H1 (cell line): Measurements from ENCODE around the gene SH2D4B. TPM values are rescaled to one million over a fixed set of nuclear protein-coding genes. Genes with fewer than 3 reads are reported as not detected.

Source experiments
- CTCF ChIA-PET: fragments of 300-600 bp; sonication (Branson Sonifier 250); formaldehyde crosslinking; loops from one replicate; lab custom pipeline; 2021; ENCODE audit not compliant: partially characterized antibody; lab: Charles Lee
- POLR2A ChIA-PET: fragments of 300-600 bp; sonication (Branson Sonifier 250); formaldehyde crosslinking; loops from one replicate; lab custom pipeline; 2021; ENCODE audit warnings: inconsistent platforms; ENCODE audit not compliant: partially characterized antibody; lab: Charles Lee
- DNase-seq, 2 experiments: peaks; one replicate each; pipeline versions ENCODE4 v3.0.0 to v3.0.0-alpha.2; 2010 to 2022; ENCODE audit warnings: low spot score in 2 of 2, low read depth in 1 of 2, mixed read lengths in 1 of 2
- FAIRE-seq: peaks from 2 replicates; lab custom pipeline; 2011; peaks lifted over from hg19 to GRCh38; lab: Jason Lieb, UNC
- H2AFZ ChIP-seq: 2 replicates; pipeline ENCODE4 v1.8.1; 2012; ENCODE audit warnings: low read length, inconsistent platforms
- H2AK5ac ChIP-seq: 2 replicates; pipeline ENCODE4 v1.6.1; 2013; ENCODE audit warnings: low read depth, low read length
- H2BK120ac ChIP-seq: replicated peaks from 2 replicates; pipeline ENCODE3; 2013; ENCODE audit warnings: low read depth, low read length, inconsistent platforms
- H2BK12ac ChIP-seq: 2 replicates; pipeline ENCODE4 v1.6.1; 2013; ENCODE audit warnings: low read depth, low read length
- H2BK15ac ChIP-seq: 2 replicates; pipeline ENCODE4 v1.6.1; 2013; ENCODE audit warnings: low read length
- H2BK20ac ChIP-seq: 2 replicates; pipeline ENCODE4 v1.6.1; 2013; ENCODE audit warnings: low read length
- H2BK5ac ChIP-seq: 2 replicates; pipeline ENCODE4 v1.6.1; 2013; ENCODE audit warnings: low read depth, low read length
- H3K14ac ChIP-seq: 2 replicates; pipeline ENCODE4 v1.6.1; 2013; ENCODE audit warnings: inconsistent platforms; ENCODE audit not compliant: insufficient read length
- H3K18ac ChIP-seq: 2 replicates; pipeline ENCODE4 v1.6.1; 2013; ENCODE audit warnings: low read length; ENCODE audit errors: extremely low read depth
- H3K23ac ChIP-seq: 2 replicates; pipeline ENCODE4 v1.6.1; 2013; ENCODE audit warnings: inconsistent platforms; ENCODE audit not compliant: insufficient read length
- H3K23me2 ChIP-seq: 2 replicates; pipeline ENCODE4 v1.6.1; 2013; ENCODE audit warnings: low read depth, low read length
- H3K27ac ChIP-seq: 2 replicates; pipeline ENCODE4 v1.6.1; 2011; ENCODE audit warnings: low read depth, low read length, inconsistent platforms
- H3K27me3 ChIP-seq, 4 experiments: replicated peaks in 1 of 4; 1 replicate in 1 of 4; 2 replicates in 3 of 4; pipeline versions ENCODE4 v1.6.1 to v1.8.1; 2011 to 2013; ENCODE audit warnings: low read length in 3 of 4, mild to moderate bottlenecking in 3 of 4, inconsistent platforms in 2 of 4, mixed read lengths in 2 of 4, moderate library complexity in 1 of 4; ENCODE audit not compliant: control insufficient read depth in 3 of 4, insufficient read depth in 3 of 4; ENCODE audit errors: extremely low read depth in 1 of 4
- H3K36me3 ChIP-seq, 4 experiments: 2 replicates each; pipeline versions ENCODE4 v1.6.1 to v1.8.1; 2011 to 2013; ENCODE audit warnings: mild to moderate bottlenecking in 4 of 4, low read length in 3 of 4, moderate library complexity in 2 of 4, control low read depth in 1 of 4, inconsistent platforms in 1 of 4; ENCODE audit not compliant: insufficient read depth in 4 of 4, control insufficient read depth in 2 of 4
- H3K4ac ChIP-seq: replicated peaks from 2 replicates; pipeline ENCODE3; 2013; ENCODE audit warnings: low read length, low read depth, mixed read lengths, inconsistent platforms; ENCODE audit not compliant: insufficient read length
- H3K4me1 ChIP-seq, 4 experiments: replicated peaks in 1 of 4; 1 replicate in 1 of 4; 2 replicates in 3 of 4; pipeline versions ENCODE4 v1.6.1 to v1.8.1; 2011 to 2013; ENCODE audit warnings: low read length in 3 of 4, inconsistent platforms in 2 of 4, mixed read lengths in 1 of 4; ENCODE audit not compliant: insufficient read depth in 4 of 4, control insufficient read depth in 3 of 4
- H3K4me2 ChIP-seq, 2 experiments: 2 replicates each; pipeline versions ENCODE4 v1.6.1 to v1.8.1; 2011 to 2013; ENCODE audit warnings: low read depth in 2 of 2, low read length in 2 of 2, control low read depth in 1 of 2, inconsistent platforms in 1 of 2, mild to moderate bottlenecking in 1 of 2; ENCODE audit not compliant: insufficient read depth in 1 of 2
- H3K4me3 ChIP-seq, 4 experiments: fragments of 200-600, 300-600 bp in 1 of 4; sonication (generic), shearing (Covaris generic), sonication (Bioruptor Twin) in 1 of 4; 2 replicates each; pipeline versions ENCODE4 v1.5.1 to v1.8.1; 2011 to 2016; ENCODE audit warnings: low read length in 4 of 4, low read depth in 3 of 4, control low read depth in 2 of 4, inconsistent platforms in 2 of 4, mild to moderate bottlenecking in 2 of 4, mixed read lengths in 1 of 4, moderate library complexity in 1 of 4; ENCODE audit not compliant: insufficient read depth in 2 of 4; ENCODE audit errors: extremely low read depth in 1 of 4
- H3K56ac ChIP-seq: replicated peaks from 2 replicates; pipeline ENCODE3; 2013; ENCODE audit warnings: low read depth, mild to moderate bottlenecking, mixed read lengths, low read length, inconsistent platforms; ENCODE audit not compliant: insufficient read length
- H3K79me1 ChIP-seq: 2 replicates; pipeline ENCODE4 v1.6.1; 2013; ENCODE audit warnings: low read depth, low read length, control low read depth
- H3K79me2 ChIP-seq, 2 experiments: 2 replicates each; pipeline versions ENCODE4 v1.6.1 to v1.8.1; 2012 to 2013; ENCODE audit warnings: low read length in 2 of 2, mild to moderate bottlenecking in 2 of 2, inconsistent platforms in 1 of 2; ENCODE audit not compliant: insufficient read depth in 2 of 2, control insufficient read depth in 1 of 2
- H3K9ac ChIP-seq, 4 experiments: replicated peaks in 1 of 4; 1 replicate in 1 of 4; 2 replicates in 3 of 4; pipeline versions ENCODE4 v1.6.1 to v1.8.1; 2011 to 2013; ENCODE audit warnings: low read depth in 3 of 4, low read length in 3 of 4, control low read depth in 2 of 4, mild to moderate bottlenecking in 2 of 4, moderate library complexity in 2 of 4, inconsistent platforms in 1 of 4; ENCODE audit errors: extremely low read depth in 1 of 4
- H3K9me3 ChIP-seq, 2 experiments: 2 replicates each; pipeline versions ENCODE4 v1.6.1 to v1.8.1; 2012 to 2013; ENCODE audit warnings: mild to moderate bottlenecking in 2 of 2, moderate library complexity in 2 of 2, control low read depth in 1 of 2, inconsistent platforms in 1 of 2, low read depth in 1 of 2, low read length in 1 of 2, mixed read lengths in 1 of 2; ENCODE audit not compliant: insufficient read depth in 2 of 2
- H4K20me1 ChIP-seq, 2 experiments: replicated peaks in 1 of 2; 2 replicates each; pipeline versions ENCODE3 to v1.8.1; 2011 to 2013; ENCODE audit warnings: inconsistent platforms in 2 of 2, low read length in 2 of 2, mild to moderate bottlenecking in 1 of 2; ENCODE audit not compliant: insufficient read depth in 2 of 2, control insufficient read depth in 1 of 2
- H4K5ac ChIP-seq: 2 replicates; pipeline ENCODE4 v1.6.1; 2013; ENCODE audit warnings: low read length, low read depth, mixed read lengths, inconsistent platforms; ENCODE audit not compliant: insufficient read length
- H4K8ac ChIP-seq: 2 replicates; pipeline ENCODE4 v1.8.0; 2013; ENCODE audit warnings: mild to moderate bottlenecking, moderate library complexity, low read length, inconsistent platforms; ENCODE audit not compliant: insufficient read depth; ENCODE audit errors: extremely low read depth
- H4K91ac ChIP-seq: replicated peaks from 2 replicates; pipeline ENCODE3; 2013; ENCODE audit warnings: low read length, mixed read lengths, inconsistent platforms; ENCODE audit not compliant: insufficient read length
- CBX5 ChIP-seq: fragments of 300-800, 300-1000 bp; sonication (generic); IDR thresholded peaks from 2 replicates; pipeline ENCODE4 v1.7.1; 2016; ENCODE audit warnings: antibody characterized with exemption, low read length, low read depth
- CHD1 ChIP-seq: IDR thresholded peaks from 2 replicates; pipeline ENCODE4 v1.6.1; 2012; ENCODE audit warnings: low read depth, low read length, improper control_type of control experiment
- CREB1 ChIP-seq: IDR thresholded peaks from 2 replicates; pipeline ENCODE4 v1.6.1; 2012; ENCODE audit warnings: inconsistent platforms
- CTBP2 ChIP-seq: IDR thresholded peaks from 2 replicates; pipeline ENCODE4 v1.7.0; 2011; ENCODE audit warnings: borderline replicate concordance, mild to moderate bottlenecking, moderate library complexity, mixed read lengths, low read length; ENCODE audit not compliant: insufficient read depth, insufficient read length
- HDAC2 ChIP-seq, 2 experiments: fragments of 300-600 bp in 1 of 2; sonication (generic) in 1 of 2; IDR thresholded peaks; 2 replicates each; pipeline ENCODE4 v1.6.1; 2011 to 2012; ENCODE audit warnings: low read depth in 2 of 2, low read length in 2 of 2, mild to moderate bottlenecking in 2 of 2, moderate library complexity in 2 of 2, borderline replicate concordance in 1 of 2, inconsistent platforms in 1 of 2
- HDAC6 ChIP-seq: IDR thresholded peaks from one replicate; pipeline ENCODE4 v1.7.1; 2012; ENCODE audit warnings: low read depth, mild to moderate bottlenecking, inconsistent platforms, low read length, moderate library complexity
- KDM5A ChIP-seq: fragments of 200-600 bp; IDR thresholded peaks from 2 replicates; pipeline ENCODE4 v1.7.1; 2012; ENCODE audit warnings: mild to moderate bottlenecking, low read length, inconsistent platforms, mixed read lengths
- POLR2AphosphoS5 ChIP-seq: IDR thresholded peaks from 2 replicates; pipeline ENCODE4 v1.6.1; 2011; ENCODE audit warnings: low read depth, low read length
- RBBP5 ChIP-seq: IDR thresholded peaks from 2 replicates; pipeline ENCODE4 v1.7.1; 2012; ENCODE audit warnings: low read depth, mild to moderate bottlenecking, inconsistent platforms, low read length, moderate library complexity, borderline replicate concordance
- RNF2 ChIP-seq: fragments of 200-900, 300-1000 bp; sonication (generic); IDR thresholded peaks from 2 replicates; pipeline ENCODE4 v1.7.1; 2016; ENCODE audit warnings: borderline replicate concordance, low read depth, mild to moderate bottlenecking, antibody characterized with exemption, low read length; ENCODE audit not compliant: poor library complexity, severe bottlenecking; ENCODE audit errors: missing control alignments
- SIN3A ChIP-seq, 2 experiments: IDR thresholded peaks in 1 of 2; conservative IDR thresholded peaks in 1 of 2; 2 replicates each; pipeline ENCODE4 v1.6.1; 2011 to 2012; ENCODE audit warnings: low read length in 2 of 2, improper control_type of control experiment in 1 of 2, low read depth in 1 of 2, mild to moderate bottlenecking in 1 of 2
- SP1 ChIP-seq: IDR thresholded peaks from 2 replicates; pipeline ENCODE4 v1.6.1; 2011; ENCODE audit warnings: low read depth, low read length
- SUZ12 ChIP-seq: fragments of 200-600 bp; sonication (generic); IDR thresholded peaks from 2 replicates; pipeline ENCODE4 v1.6.1; 2012; ENCODE audit warnings: mild to moderate bottlenecking, inconsistent platforms, low read length, moderate library complexity, mixed read lengths
- ZNF274 ChIP-seq: IDR thresholded peaks from 2 replicates; pipeline ENCODE4 v1.7.0; 2012; ENCODE audit warnings: low read length, borderline replicate concordance; ENCODE audit errors: extremely low read depth
- WGBS, 2 experiments: shearing (Covaris generic) in 1 of 2; methylation state at CpG; one replicate each; pipeline versions ENCODE4 v1.1.6 to v1.1.7; 2013 to 2015; ENCODE audit warnings: low lambda C conversion rate in 2 of 2, mixed read lengths in 2 of 2, inconsistent platforms in 1 of 2, low coverage in 1 of 2, missing lambda C conversion rate in 1 of 2; ENCODE audit not compliant: insufficient replicate concordance in 2 of 2, insufficient coverage in 1 of 2, insufficient read length in 1 of 2; ENCODE audit errors: extremely low coverage in 1 of 2, missing lambda C conversion rate in 1 of 2; 5-methylcytosine and 5-hydroxymethylcytosine counted together
- polyA plus RNA-seq, 7 experiments: library from polyadenylated mRNA; depleted of rRNA in 3 of 7; stranded (reverse) in 5 of 7; unstranded in 2 of 7; fragments of >200 nt in 5 of 7; fragments of 200-250 nt in 2 of 7; gene quantifications; 1 replicate in 5 of 7; 2 replicates in 1 of 7; 4 replicates in 1 of 7; pipeline versions ENCODE4 v1.2.1 to v1.2.3, GENCODE V29; 2011 to 2013; ENCODE audit warnings: missing spikeins in 2 of 7, mixed read lengths in 2 of 7
- total RNA-seq: library from RNA; stranded (reverse); fragmentation: NEBNext Ultra II Directional; extraction: Animal tissue kit (Norgen Biotek cat#: 25700); gene quantifications from 2 replicates; pipeline ENCODE4 v1.2.1, GENCODE V29; 2021

SH2D4B gene
- total and polyA plus RNA-seq, 2 of the 8 experiments (the other 6 are each of a cell fraction or from before 2014, with no cell fraction given), result 0.06 to 0.13 TPM

GRCh38 chr10:80515511-80515910 is 22.2 kb upstream of the SH2D4B start:
- FAIRE-seq, result no peak
- peaks cover 6 to 36% (median 18%) of the 10 kb centered on the region in 4 experiments for H3K36me3 ChIP-seq
- CTCF ChIA-PET, result interaction anchor here (1.0 to 21.9 kb wide), 4 partner anchors 10 to 137 kb away, joined by 3 to 1263 read pairs (median 18); partner anchors contain the start of gene TSPAN14

More at GRCh38 chr10:80515511-80515910, 22.2 kb upstream of the SH2D4B start:
- no peak for DNase-seq
- H2BK5ac ChIP-seq, result no peak overlapping the region
- no peak overlapping the region for H3K14ac ChIP-seq
- H2BK15ac ChIP-seq, result no peak overlapping the region
- no peaks in the 10 kb centered on the region for H3K79me2 ChIP-seq
- peaks cover 1 to 3% of the 10 kb centered on the region in 2 experiments for H4K20me1 ChIP-seq
- no peak overlapping the region for H2BK20ac ChIP-seq
- H3K4me1 ChIP-seq, result 0 out of 7 replicates have a peak, but pooled peaks cover 0 to 2% (median 0%) of the 10 kb centered on the region in 4 experiments
- no peak overlapping the region for H4K91ac ChIP-seq
- H2BK12ac ChIP-seq, result no peak overlapping the region
- POLR2A ChIA-PET, result no interaction called here
- H3K4me2 ChIP-seq, result no peak overlapping the region
- H3K27me3 ChIP-seq, result no peaks in the 10 kb centered on the region
- no peak overlapping the region for H3K18ac ChIP-seq
- TF ChIP-seq SIN3A (conservative IDR thresholded peaks at IDR 0.05 in 1 of 2, IDR thresholded peaks at IDR 0.05 in 1 of 2; ENCODE audit: low read depth in 1 of 2, low read length in 2 of 2) (no peak), SUZ12 (no peak), HDAC2 (IDR thresholded peaks at IDR 0.05; ENCODE audit: borderline replicate concordance in 1 of 2, low read depth in 2 of 2, low read length in 2 of 2) (no peak), RBBP5 (no peak), CHD1 (no peak), HDAC6 (no peak), ZNF274 (no peak), KDM5A (no peak), SP1 (no peak), RNF2 (no peak), CREB1 (no peak), CBX5 (no peak), POLR2AphosphoS5 (no peak), CTBP2 (no peak)
- TF ChIP-seq, all 59 proteins: peak for 0
- Histone ChIP-seq H2AK5ac (no peak overlapping the region), H3K4me3 (no peak overlapping the region), H3K23ac (no peak overlapping the region), H3K27ac (no peak overlapping the region), H3K56ac (no peak overlapping the region), H3K9me3 (no peaks in the 10 kb centered on the region), H3K79me1 (no peaks in the 10 kb centered on the region), H3K9ac (no peak overlapping the region), H4K5ac (no peak overlapping the region), H4K8ac (no peak overlapping the region), H3K23me2 (no peaks in the 10 kb centered on the region), H3K4ac (no peak overlapping the region), H2AFZ (no peak overlapping the region), H2BK120ac (no peak overlapping the region)
- WGBS, 2 experiments, result 98% methylated on average over 5 of the region's 5 CpGs; no CpG with 5 or more reads in 1 of the 2 experiments
